Astrocyte (in vitro differentiated cells and primary cell): Measurements from ENCODE around the gene PANX2. TPM values are rescaled to one million over a fixed set of nuclear protein-coding genes. Genes with fewer than 3 reads are reported as not detected.

Experiments
- DNase-seq: peaks from one replicate; pipeline ENCODE4 v3.0.0-alpha.2; 2010; ENCODE audit warnings: low read depth
- FAIRE-seq: peaks from 2 replicates; lab custom pipeline; 2011; peaks lifted over from hg19 to GRCh38; lab: Jason Lieb, UNC
- H2AFZ ChIP-seq: 2 replicates; pipeline ENCODE4 v1.6.0; 2012; ENCODE audit warnings: low read depth, low read length, inconsistent platforms
- H3K27ac ChIP-seq: 2 replicates; pipeline ENCODE4 v1.5.1; 2011; ENCODE audit warnings: low read depth, low read length, inconsistent platforms
- H3K27me3 ChIP-seq: 2 replicates; pipeline ENCODE4 v1.6.0; 2011; ENCODE audit warnings: low read length, inconsistent platforms; ENCODE audit not compliant: insufficient read depth
- H3K36me3 ChIP-seq: 2 replicates; pipeline ENCODE4 v1.5.1; 2011; ENCODE audit warnings: low read length, inconsistent platforms; ENCODE audit not compliant: insufficient read depth
- H3K4me1 ChIP-seq: 2 replicates; pipeline ENCODE4 v1.5.1; 2011; ENCODE audit warnings: low read length, inconsistent platforms; ENCODE audit not compliant: insufficient read depth
- H3K4me2 ChIP-seq: 2 replicates; pipeline ENCODE4 v1.6.0; 2012; ENCODE audit warnings: low read length, inconsistent platforms
- H3K4me3 ChIP-seq: 2 replicates; pipeline ENCODE4 v1.5.1; 2011; ENCODE audit warnings: low read depth, mild to moderate bottlenecking, low read length, inconsistent platforms; ENCODE audit not compliant: insufficient read depth
- H3K79me2 ChIP-seq: 2 replicates; pipeline ENCODE4 v1.6.0; 2012; ENCODE audit warnings: mild to moderate bottlenecking, low read length, inconsistent platforms; ENCODE audit not compliant: insufficient read depth
- H3K9ac ChIP-seq: 2 replicates; pipeline ENCODE4 v1.6.0; 2012; ENCODE audit warnings: mild to moderate bottlenecking, low read length, inconsistent platforms
- H3K9me3 ChIP-seq: 2 replicates; pipeline ENCODE4 v1.5.1; 2012; ENCODE audit warnings: low read depth, mild to moderate bottlenecking, low read length, inconsistent platforms; ENCODE audit not compliant: insufficient read depth
- H4K20me1 ChIP-seq: 2 replicates; pipeline ENCODE4 v1.6.0; 2012; ENCODE audit warnings: low read length, inconsistent platforms; ENCODE audit not compliant: insufficient read depth
- H3K27ac Mint-ChIP-seq: one replicate; pipeline ENCODE4 v1.8.0; 2021; ENCODE audit warnings: mild to moderate bottlenecking, mixed read lengths; ENCODE audit not compliant: unreplicated experiment
- H3K27me3 Mint-ChIP-seq: one replicate; pipeline ENCODE4 v1.8.0; 2021; ENCODE audit warnings: low read depth, mixed read lengths; ENCODE audit not compliant: unreplicated experiment
- H3K36me3 Mint-ChIP-seq: one replicate; pipeline ENCODE4 v1.8.0; 2021; ENCODE audit warnings: low read depth, mixed read lengths; ENCODE audit not compliant: unreplicated experiment
- H3K4me1 Mint-ChIP-seq: one replicate; pipeline ENCODE4 v1.8.0; 2021; ENCODE audit warnings: low read depth, mixed read lengths; ENCODE audit not compliant: unreplicated experiment
- H3K4me3 Mint-ChIP-seq: one replicate; pipeline ENCODE4 v1.8.0; 2021; ENCODE audit warnings: mild to moderate bottlenecking, moderate library complexity, mixed read lengths; ENCODE audit not compliant: unreplicated experiment
- H3K9me3 Mint-ChIP-seq: one replicate; pipeline ENCODE4 v1.8.0; 2021; ENCODE audit warnings: mild to moderate bottlenecking, mixed read lengths; ENCODE audit not compliant: unreplicated experiment
- EZH2 ChIP-seq: IDR thresholded peaks from 2 replicates; pipeline ENCODE4 v1.6.1; 2012; ENCODE audit warnings: mild to moderate bottlenecking, low read length, inconsistent platforms; ENCODE audit not compliant: insufficient read depth
- total RNA-seq: library from RNA; stranded (reverse); gene quantifications from 2 replicates; pipeline ENCODE4 v1.2.1, GENCODE V29; 2021
- TF ChIP-seq, protein P1 (sequence below): IDR thresholded peaks from 2 replicates; pipeline ENCODE4 v1.5.1; 2011; ENCODE audit warnings: low read depth, mild to moderate bottlenecking, inconsistent platforms, low read length, moderate library complexity; ENCODE audit not compliant: insufficient read depth

PANX2 gene
- total RNA-seq, 1 donor from 2014 or later: 2.3 TPM

DNA sequence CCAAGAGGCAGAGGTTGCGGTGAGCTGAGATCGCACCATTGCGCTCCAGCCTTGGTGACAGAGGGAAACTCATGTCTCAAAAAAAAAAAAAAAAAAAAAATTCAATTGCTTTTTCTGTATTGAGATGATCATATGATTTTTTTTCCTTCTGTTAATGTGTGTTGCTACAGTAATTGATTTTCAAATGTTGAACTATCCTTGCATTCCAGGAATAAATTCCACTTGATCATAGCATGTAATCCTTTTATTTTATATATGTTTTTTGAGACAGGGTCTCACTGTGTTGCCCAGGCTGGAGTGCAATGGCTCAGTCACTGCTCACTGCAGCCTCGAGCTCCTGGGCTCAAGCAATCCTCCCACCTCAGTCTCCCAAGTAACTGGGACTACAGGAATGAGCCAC is 47.4 kb upstream of the PANX2 start:
- H3K27me3 ChIP-seq: no peaks in the 10 kb centered on the region
- no peak overlapping the region for H2AFZ ChIP-seq
- H3K9me3 Mint-ChIP-seq: peaks cover 26% of the 10 kb centered on the region
- peaks cover 19% of the 10 kb centered on the region for H3K4me1 ChIP-seq
- FAIRE-seq (no peak), DNase-seq (no peak)
- no peak overlapping the region for H3K27ac ChIP-seq
- no peaks in the 10 kb centered on the region for H4K20me1 ChIP-seq
- no peaks in the 10 kb centered on the region for H3K36me3 ChIP-seq
- H3K27ac Mint-ChIP-seq: no peak overlapping the region
- no peak overlapping the region for H3K4me3 ChIP-seq
- peaks cover 9% of the 10 kb centered on the region for H3K27me3 Mint-ChIP-seq
- H3K4me3 Mint-ChIP-seq: no peak overlapping the region
- TF ChIP-seq, protein P1, sequence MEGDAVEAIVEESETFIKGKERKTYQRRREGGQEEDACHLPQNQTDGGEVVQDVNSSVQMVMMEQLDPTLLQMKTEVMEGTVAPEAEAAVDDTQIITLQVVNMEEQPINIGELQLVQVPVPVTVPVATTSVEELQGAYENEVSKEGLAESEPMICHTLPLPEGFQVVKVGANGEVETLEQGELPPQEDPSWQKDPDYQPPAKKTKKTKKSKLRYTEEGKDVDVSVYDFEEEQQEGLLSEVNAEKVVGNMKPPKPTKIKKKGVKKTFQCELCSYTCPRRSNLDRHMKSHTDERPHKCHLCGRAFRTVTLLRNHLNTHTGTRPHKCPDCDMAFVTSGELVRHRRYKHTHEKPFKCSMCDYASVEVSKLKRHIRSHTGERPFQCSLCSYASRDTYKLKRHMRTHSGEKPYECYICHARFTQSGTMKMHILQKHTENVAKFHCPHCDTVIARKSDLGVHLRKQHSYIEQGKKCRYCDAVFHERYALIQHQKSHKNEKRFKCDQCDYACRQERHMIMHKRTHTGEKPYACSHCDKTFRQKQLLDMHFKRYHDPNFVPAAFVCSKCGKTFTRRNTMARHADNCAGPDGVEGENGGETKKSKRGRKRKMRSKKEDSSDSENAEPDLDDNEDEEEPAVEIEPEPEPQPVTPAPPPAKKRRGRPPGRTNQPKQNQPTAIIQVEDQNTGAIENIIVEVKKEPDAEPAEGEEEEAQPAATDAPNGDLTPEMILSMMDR: no peak
- no peak for TF ChIP-seq EZH2
- H3K79me2 ChIP-seq: no peaks in the 10 kb centered on the region
- H3K4me2 ChIP-seq: no peak overlapping the region
- peaks cover 7% of the 10 kb centered on the region for H3K9me3 ChIP-seq
- peaks cover 13% of the 10 kb centered on the region for H3K36me3 Mint-ChIP-seq
- H3K4me1 Mint-ChIP-seq: peaks cover 9% of the 10 kb centered on the region
- no peak overlapping the region for H3K9ac ChIP-seq

GRCh38 chr22:50125029-50125428 is 45.5 kb upstream of the PANX2 start:
- no peak for TF ChIP-seq EZH2
- TF ChIP-seq, protein P1: no peak

DNA sequence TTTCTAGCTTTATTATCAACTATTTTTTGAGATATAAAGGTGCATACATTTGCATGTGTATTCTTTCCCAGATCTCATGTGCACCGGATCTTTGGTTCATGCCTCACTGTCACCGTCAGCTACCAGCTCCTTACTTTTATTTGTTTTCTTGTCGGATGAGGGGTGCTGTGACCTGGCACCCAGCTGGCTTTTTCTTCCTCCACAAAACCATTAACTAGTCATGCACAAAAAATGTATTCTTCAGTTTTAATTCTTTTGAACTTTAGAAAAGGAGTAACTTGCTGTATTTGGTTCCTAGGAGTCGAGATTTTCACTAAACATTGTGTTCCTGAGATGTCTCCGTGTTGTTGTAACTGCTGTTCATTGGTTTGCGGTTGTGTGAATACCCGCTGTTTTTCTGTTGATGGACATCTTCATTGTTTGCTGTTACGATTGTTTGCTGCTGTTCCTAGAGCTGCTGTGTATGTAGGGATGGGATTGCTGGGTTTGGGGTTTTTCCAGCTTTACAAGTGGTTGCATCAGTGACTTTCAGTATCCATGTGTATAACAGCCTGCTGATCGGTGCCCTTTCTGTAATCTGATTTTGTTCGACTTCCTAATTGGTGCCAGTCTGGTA is 41.3 kb upstream of the PANX2 start:
- DNase-seq (peak; percentile 57), FAIRE-seq (no peak)
- no peaks in the 10 kb centered on the region for H4K20me1 ChIP-seq
- no peaks in the 10 kb centered on the region for H3K79me2 ChIP-seq
- no peak overlapping the region for H2AFZ ChIP-seq
- H3K4me2 ChIP-seq: peak overlapping the region; percentile 48
- no peak overlapping the region for H3K4me3 ChIP-seq
- peaks cover 10% of the 10 kb centered on the region for H3K4me1 ChIP-seq
- TF ChIP-seq, protein P1: no peak
- no peak for TF ChIP-seq EZH2
- H3K36me3 ChIP-seq: no peaks in the 10 kb centered on the region
- peaks cover 9% of the 10 kb centered on the region for H3K27me3 Mint-ChIP-seq
- H3K27ac ChIP-seq: no peak overlapping the region
- no peak overlapping the region for H3K9ac ChIP-seq
- no peak overlapping the region for H3K4me3 Mint-ChIP-seq
- H3K9me3 Mint-ChIP-seq: peaks cover 15% of the 10 kb centered on the region
- H3K4me1 Mint-ChIP-seq: peaks cover 8% of the 10 kb centered on the region
- peak overlapping the region; percentile 81 for H3K27ac Mint-ChIP-seq
- no peaks in the 10 kb centered on the region for H3K27me3 ChIP-seq
- H3K36me3 Mint-ChIP-seq: peaks cover 17% of the 10 kb centered on the region
- no peaks in the 10 kb centered on the region for H3K9me3 ChIP-seq

More at GRCh38 chr22:50125029-50125428, 45.5 kb upstream of the PANX2 start:
- Mint-ChIP-seq H3K27ac (no peak overlapping the region), H3K4me3 (no peak overlapping the region), H3K9me3 (peaks cover 28% of the 10 kb centered on the region), H3K4me1 (peaks cover 8% of the 10 kb centered on the region), H3K36me3 (peaks cover 13% of the 10 kb centered on the region), H3K27me3 (peaks cover 9% of the 10 kb centered on the region)
- Histone ChIP-seq H3K27me3 (no peaks in the 10 kb centered on the region), H4K20me1 (no peaks in the 10 kb centered on the region), H3K4me1 (peaks cover 10% of the 10 kb centered on the region), H3K36me3 (no peaks in the 10 kb centered on the region), H3K27ac (no peak overlapping the region), H3K79me2 (no peaks in the 10 kb centered on the region), H3K9ac (no peak overlapping the region), H3K9me3 (peaks cover 7% of the 10 kb centered on the region), H3K4me2 (no peak overlapping the region), H3K4me3 (no peak overlapping the region), H2AFZ (no peak overlapping the region)
- FAIRE-seq: no peak
- DNase-seq: no peak
